ENCODE measurements around the gene ETV3. TPM values are rescaled to one million over a fixed set of nuclear protein-coding genes. Genes with fewer than 3 reads are reported as not detected.
"Not testable (repeated sequence)": the region's sequence is repeated elsewhere in the genome, so short reads cannot be mapped to it uniquely, and the experiment has no call there.

ETV3 gene
- total RNA-seq, 1 experiment from 2014 or later = 26.2 TPM

- ChIA-PET POLR2A (ENCODE audit: unreplicated experiment) (no interaction called here), CTCF (no interaction called here)
- intact Hi-C loops (cut with micrococcal nuclease; ENCODE audit: unreplicated experiment) = loop anchor here (5.0 kb wide), 1 partner anchor 518 kb away; no protein-coding TSS in a partner anchor
- BruUV-seq (replicated peaks) = no TSS peak
- Histone ChIP-seq H3K36me3 (ENCODE audit: low read depth) (no peaks in the 10 kb centered on the region), H3K27me3 (ENCODE audit: insufficient read depth, low read depth) (peaks cover 61% of the 10 kb centered on the region), H3K4me3 (no peak overlapping the region), H4K20me1 (ENCODE audit: insufficient read depth) (no peaks in the 10 kb centered on the region), H3K9me3 (ENCODE audit: insufficient read depth, low read depth) (no peaks in the 10 kb centered on the region), H3K27ac (no peak overlapping the region), H3K4me1 (replicated peaks; ENCODE audit: insufficient read depth) (no peaks in the 10 kb centered on the region), H2AFZ (no peak overlapping the region), H3K9me2 (ENCODE audit: insufficient read depth) (no peaks in the 10 kb centered on the region), H3K79me2 (ENCODE audit: low read depth) (no peaks in the 10 kb centered on the region), H3F3A (ENCODE audit: insufficient read depth, low read depth) (no peaks in the 10 kb centered on the region), H3K4me2 (no peak overlapping the region)
- no peak for TF ChIP-seq EZH2 (IDR thresholded peaks at IDR 0.05; ENCODE audit: low read depth)
- no peak for TF ChIP-seq CTCF (conservative IDR thresholded peaks at IDR 0.05)
- no peak for DNase-seq
These were observed 35.8 kb upstream of the ETV3 start for GRCh38 chr1:157173900-157174410.

- intact Hi-C loops (cut with micrococcal nuclease; ENCODE audit: unreplicated experiment) = loop anchor here (5.0 kb wide), 1 partner anchor 519 kb away; no protein-coding TSS in a partner anchor
- H3F3A ChIP-seq (ENCODE audit: insufficient read depth, low read depth); CTCF ChIA-PET; H3K4me2 ChIP-seq; H3K9me2 ChIP-seq (ENCODE audit: insufficient read depth); H3K36me3 ChIP-seq (ENCODE audit: low read depth); H2AFZ ChIP-seq; H3K9me3 ChIP-seq (ENCODE audit: insufficient read depth, low read depth); H3K27ac ChIP-seq; BruUV-seq (replicated peaks); H3K4me3 ChIP-seq; POLR2A ChIA-PET (ENCODE audit: unreplicated experiment); H3K79me2 ChIP-seq (ENCODE audit: low read depth); H4K20me1 ChIP-seq (ENCODE audit: insufficient read depth); DNase-seq; H3K4me1 ChIP-seq (replicated peaks; ENCODE audit: insufficient read depth): not testable (repeated sequence)
- peaks cover 63% of the 10 kb centered on the region for H3K27me3 ChIP-seq (ENCODE audit: insufficient read depth, low read depth)
These were observed 35.0 kb upstream of the ETV3 start for GRCh38 chr1:157173241-157173640.

- H3K36me3 ChIP-seq (ENCODE audit: low read depth); H3K9me3 ChIP-seq (ENCODE audit: insufficient read depth, low read depth); H3K4me3 ChIP-seq; DNase-seq; H3K9me2 ChIP-seq (ENCODE audit: insufficient read depth); CTCF ChIA-PET; H3K4me1 ChIP-seq (replicated peaks; ENCODE audit: insufficient read depth); H3K79me2 ChIP-seq (ENCODE audit: low read depth); H3F3A ChIP-seq (ENCODE audit: insufficient read depth, low read depth); H3K4me2 ChIP-seq; H2AFZ ChIP-seq; BruUV-seq (replicated peaks); H4K20me1 ChIP-seq (ENCODE audit: insufficient read depth); POLR2A ChIA-PET (ENCODE audit: unreplicated experiment); H3K27ac ChIP-seq: not testable (repeated sequence)
- H3K27me3 ChIP-seq (ENCODE audit: insufficient read depth, low read depth) = peaks cover 63% of the 10 kb centered on the region
- intact Hi-C loops (cut with micrococcal nuclease; ENCODE audit: unreplicated experiment) = loop anchor here (5.0 kb wide), 1 partner anchor 520 kb away; no protein-coding TSS in a partner anchor
These were observed 34.4 kb upstream of the ETV3 start for GRCh38 chr1:157172591-157172990.

- CTCF ChIA-PET = interaction anchor here (0.6 kb wide), 1 partner anchor 13 kb away, joined by 7 read pairs; no protein-coding TSS in a partner anchor
- peak; percentile 58 for TF ChIP-seq CTCF (conservative IDR thresholded peaks at IDR 0.05)
- H3K4me3 ChIP-seq; H3K4me2 ChIP-seq; H3K9me2 ChIP-seq (ENCODE audit: insufficient read depth); BruUV-seq (replicated peaks); H3F3A ChIP-seq (ENCODE audit: insufficient read depth, low read depth); H3K79me2 ChIP-seq (ENCODE audit: low read depth); POLR2A ChIA-PET (ENCODE audit: unreplicated experiment); H3K4me1 ChIP-seq (replicated peaks; ENCODE audit: insufficient read depth); H3K36me3 ChIP-seq (ENCODE audit: low read depth); H3K27ac ChIP-seq; H4K20me1 ChIP-seq (ENCODE audit: insufficient read depth); H2AFZ ChIP-seq; H3K9me3 ChIP-seq (ENCODE audit: insufficient read depth, low read depth): not testable (repeated sequence)
- intact Hi-C loops (cut with micrococcal nuclease; ENCODE audit: unreplicated experiment) = loop anchor here (2.0 to 5.0 kb wide), 2 partner anchors 317 to 520 kb away; no protein-coding TSS in a partner anchor
- DNase-seq = peak in 1 of 2 experiments; percentile 11
- peaks cover 65% of the 10 kb centered on the region for H3K27me3 ChIP-seq (ENCODE audit: insufficient read depth, low read depth)
These were observed 33.8 kb upstream of the ETV3 start for GRCh38 chr1:157171903-157172503.
